IMR-90 (cell line): Measurements from ENCODE around the gene GGCT. TPM values are rescaled to one million over a fixed set of nuclear protein-coding genes. Genes with fewer than 3 reads are reported as not detected.

Source experiments
- ATAC-seq: fragments of 200-7000 bp; cut with Tn5 transposase; 2 replicates; pipeline ENCODE4 v1.9.1; 2020; ENCODE audit warnings: low read depth, mild to moderate bottlenecking, moderate library complexity
- BruUV-seq: library from RNA; stranded (reverse); fragments of 400-500 nt; replicated peaks from 2 replicates; lab custom pipeline; 2021; lab: Mats Ljungman, UMichigan
- CTCF ChIA-PET: fragments of 300-600 bp; formaldehyde crosslinking; extraction: SDS; loops from one replicate; lab custom pipeline; 2021; ENCODE audit warnings: antibody characterized with exemption; lab: Yijun Ruan, JAX
- POLR2A ChIA-PET: fragments of 300-600 bp; sonication (Branson Sonifier 250); formaldehyde crosslinking; loops from one replicate; lab custom pipeline; 2022; ENCODE audit warnings: antibody characterized with exemption; ENCODE audit not compliant: unreplicated experiment; lab: Charles Lee
- DNase-seq: peaks from one replicate; pipeline ENCODE4 v3.0.0; 2013
- H2AFZ ChIP-seq: replicated peaks from 2 replicates; pipeline ENCODE3; 2013; ENCODE audit warnings: low read length, mild to moderate bottlenecking; ENCODE audit not compliant: poor library complexity
- H2AK5ac ChIP-seq: 2 replicates; pipeline ENCODE4 v1.6.1; 2013; ENCODE audit warnings: low read depth, low read length, inconsistent platforms
- H2AK9ac ChIP-seq: replicated peaks from 2 replicates; pipeline ENCODE3; 2013; ENCODE audit warnings: mild to moderate bottlenecking, low read depth, low read length, moderate library complexity; ENCODE audit not compliant: poor library complexity
- H2BK120ac ChIP-seq: 2 replicates; pipeline ENCODE4 v1.6.1; 2013; ENCODE audit warnings: low read depth, low read length, inconsistent platforms
- H2BK15ac ChIP-seq: 3 replicates; pipeline ENCODE4 v1.6.1; 2013; ENCODE audit warnings: low read depth, low read length, inconsistent platforms
- H2BK20ac ChIP-seq: 2 replicates; pipeline ENCODE4 v1.6.1; 2013; ENCODE audit warnings: low read depth, mild to moderate bottlenecking, inconsistent platforms, low read length, moderate library complexity
- H2BK5ac ChIP-seq: 2 replicates; pipeline ENCODE4 v1.6.1; 2013; ENCODE audit warnings: mild to moderate bottlenecking, low read depth, low read length, inconsistent platforms; ENCODE audit not compliant: poor library complexity, severe bottlenecking
- H3K14ac ChIP-seq: replicated peaks from 2 replicates; pipeline ENCODE4 v1.6.1; 2013; ENCODE audit warnings: low read depth, low read length, inconsistent platforms
- H3K18ac ChIP-seq: 2 replicates; pipeline ENCODE4 v1.6.1; 2013; ENCODE audit warnings: low read depth, low read length, control low read depth
- H3K23ac ChIP-seq: 2 replicates; pipeline ENCODE4 v1.6.1; 2013; ENCODE audit warnings: low read depth, low read length, inconsistent platforms
- H3K27ac ChIP-seq: 2 replicates; pipeline ENCODE4 v1.5.1; 2013; ENCODE audit warnings: mild to moderate bottlenecking, control low read depth, low read length; ENCODE audit not compliant: insufficient read depth
- H3K27me3 ChIP-seq: 2 replicates; pipeline ENCODE4 v1.6.1; 2013; ENCODE audit warnings: low read length; ENCODE audit not compliant: control insufficient read depth, insufficient read depth
- H3K36me3 ChIP-seq: 2 replicates; pipeline ENCODE4 v1.6.1; 2013; ENCODE audit warnings: low read length, mixed read lengths; ENCODE audit not compliant: control insufficient read depth, insufficient read depth
- H3K4ac ChIP-seq: 2 replicates; pipeline ENCODE4 v1.6.1; 2013; ENCODE audit warnings: low read depth, low read length, inconsistent platforms
- H3K4me1 ChIP-seq: 2 replicates; pipeline ENCODE4 v1.6.1; 2013; ENCODE audit warnings: low read length, mixed read lengths; ENCODE audit not compliant: control insufficient read depth, insufficient read depth
- H3K4me2 ChIP-seq: 2 replicates; pipeline ENCODE4 v1.6.1; 2013; ENCODE audit warnings: low read depth, mild to moderate bottlenecking, control low read depth, low read length, moderate library complexity
- H3K4me3 ChIP-seq: 2 replicates; pipeline ENCODE4 v1.5.1; 2013; ENCODE audit warnings: low read depth, mild to moderate bottlenecking, control low read depth, low read length, moderate library complexity; ENCODE audit not compliant: insufficient read depth
- H3K56ac ChIP-seq: 2 replicates; pipeline ENCODE4 v1.6.1; 2013; ENCODE audit warnings: low read length, inconsistent platforms; ENCODE audit not compliant: insufficient read depth; ENCODE audit errors: extremely low read depth
- H3K79me1 ChIP-seq, 2 experiments: 2 replicates each; pipeline ENCODE4 v1.6.1; 2013; ENCODE audit warnings: low read length in 2 of 2, inconsistent platforms in 1 of 2, low read depth in 1 of 2
- H3K9ac ChIP-seq: 2 replicates; pipeline ENCODE4 v1.6.1; 2013; ENCODE audit warnings: low read depth, low read length, control low read depth
- H3K9me1 ChIP-seq: 2 replicates; pipeline ENCODE4 v1.6.1; 2013; ENCODE audit warnings: low read length, inconsistent platforms; ENCODE audit not compliant: insufficient read depth
- H3K9me3 ChIP-seq: 2 replicates; pipeline ENCODE4 v1.6.1; 2013; ENCODE audit warnings: low read length; ENCODE audit not compliant: control insufficient read depth, insufficient read depth
- H4K20me1 ChIP-seq: 2 replicates; pipeline ENCODE4 v1.6.1; 2013; ENCODE audit warnings: low read length, inconsistent platforms; ENCODE audit not compliant: insufficient read depth
- H4K5ac ChIP-seq: 2 replicates; pipeline ENCODE4 v1.6.1; 2013; ENCODE audit warnings: mild to moderate bottlenecking, low read depth, low read length, control low read depth
- H4K8ac ChIP-seq, 2 experiments: 2 replicates each; pipeline ENCODE4 v1.6.1; 2013; ENCODE audit warnings: low read depth in 2 of 2, low read length in 2 of 2, control low read depth in 1 of 2, inconsistent platforms in 1 of 2
- H4K91ac ChIP-seq: 2 replicates; pipeline ENCODE4 v1.6.1; 2013; ENCODE audit warnings: low read depth, low read length, inconsistent platforms; ENCODE audit not compliant: insufficient read depth
- BHLHE40 ChIP-seq: fragments of 150-350 bp; IDR thresholded peaks from 2 replicates; pipeline ENCODE4 v1.6.1; 2016; ENCODE audit warnings: mild to moderate bottlenecking, low read depth, low read length
- CEBPB ChIP-seq: IDR thresholded peaks from 2 replicates; pipeline ENCODE4 v1.6.1; 2012; ENCODE audit warnings: low read depth, low read length, improper control_type of control experiment
- CHD1 ChIP-seq: IDR thresholded peaks from 2 replicates; pipeline ENCODE4 v1.6.1; 2012; ENCODE audit warnings: low read depth, low read length, improper control_type of control experiment
- CTCF ChIP-seq: conservative IDR thresholded peaks from 2 replicates; pipeline ENCODE4 v1.5.1; 2012; ENCODE audit warnings: mild to moderate bottlenecking, low read depth, low read length, improper control_type of control experiment
- ELK1 ChIP-seq: fragments of 150-350 bp; IDR thresholded peaks from 2 replicates; pipeline ENCODE4 v1.6.1; 2016; ENCODE audit warnings: low read depth, mild to moderate bottlenecking, low read length, moderate library complexity, borderline replicate concordance
- FOS ChIP-seq: fragments of 150-350 bp; IDR thresholded peaks from 2 replicates; pipeline ENCODE4 v1.6.1; 2016; ENCODE audit warnings: low read depth, low read length
- MAFK ChIP-seq: IDR thresholded peaks from 2 replicates; pipeline ENCODE4 v1.6.1; 2012; ENCODE audit warnings: low read depth, low read length, improper control_type of control experiment
- MAZ ChIP-seq: IDR thresholded peaks from 2 replicates; pipeline ENCODE4 v1.6.1; 2012; ENCODE audit warnings: low read depth, mild to moderate bottlenecking, low read length, improper control_type of control experiment, moderate library complexity, borderline replicate concordance
- MXI1 ChIP-seq: IDR thresholded peaks from 2 replicates; pipeline ENCODE4 v1.6.1; 2012; ENCODE audit warnings: low read depth, mild to moderate bottlenecking, low read length, moderate library complexity, borderline replicate concordance
- NFE2L2 ChIP-seq: fragments of 150-350 bp; IDR thresholded peaks from 2 replicates; pipeline ENCODE4 v1.6.1; 2016; ENCODE audit warnings: low read depth, mild to moderate bottlenecking, low read length
- POLR2A ChIP-seq: IDR thresholded peaks from 2 replicates; pipeline ENCODE4 v1.6.1; 2012; ENCODE audit warnings: mild to moderate bottlenecking, low read depth, low read length
- RAD21 ChIP-seq: IDR thresholded peaks from 2 replicates; pipeline ENCODE4 v1.6.1; 2012; ENCODE audit warnings: low read length, improper control_type of control experiment
- RCOR1 ChIP-seq: IDR thresholded peaks from 2 replicates; pipeline ENCODE4 v1.6.1; 2012; ENCODE audit warnings: mild to moderate bottlenecking, low read length, improper control_type of control experiment; ENCODE audit not compliant: insufficient replicate concordance
- RFX5 ChIP-seq: IDR thresholded peaks from 2 replicates; pipeline ENCODE4 v1.8.0; 2012; ENCODE audit warnings: low read depth, mild to moderate bottlenecking, low read length, moderate library complexity
- SMC3 ChIP-seq: fragments of 150-350 bp; IDR thresholded peaks from 2 replicates; pipeline ENCODE4 v1.6.1; 2016; ENCODE audit warnings: low read depth, mild to moderate bottlenecking, antibody characterized with exemption, low read length, moderate library complexity
- USF2 ChIP-seq: fragments of 150-350 bp; IDR thresholded peaks from 2 replicates; pipeline ENCODE4 v1.6.1; 2017; ENCODE audit warnings: mild to moderate bottlenecking, antibody characterized with exemption, low read length, low read depth
- WGBS, 2 experiments: methylation state at CpG; one replicate each; pipeline versions ENCODE4 v1.1.5 to v1.1.7; 2013; ENCODE audit warnings: missing lambda C conversion rate in 2 of 2; ENCODE audit not compliant: insufficient read length in 1 of 2; ENCODE audit errors: extremely low coverage in 2 of 2; 5-methylcytosine and 5-hydroxymethylcytosine counted together
- dilution Hi-C: fragments of 300-500 bp; cut with HindIII; formaldehyde crosslinking; loops from one replicate; pipeline ENCODE4 v1.14.3; 2018; ENCODE audit warnings: low sequenced_read_pairs; ENCODE audit not compliant: unreplicated experiment
- in situ Hi-C: fragments of 300-500 bp; cut with MboI; formaldehyde crosslinking; loops from 3 replicates; pipeline ENCODE4 v1.14.3; 2019; ENCODE audit warnings: low sequenced_read_pairs, inconsistent platforms, mixed read lengths
- intact Hi-C: fragments of 100-400 bp; cut with micrococcal nuclease; formaldehyde crosslinking; loops from 2 replicates; pipeline ENCODE4 v1.10.0; 2022
- polyA plus RNA-seq, 3 experiments: library from polyadenylated mRNA; depleted of rRNA; stranded (reverse); fragments of >200 nt; gene quantifications; 2 replicates each; pipeline ENCODE4 v1.2.3, GENCODE V29; 2012; ENCODE audit warnings: low replicate concordance in 1 of 3
- total RNA-seq: library from RNA; depleted of rRNA; stranded (reverse); fragments of >200 nt; gene quantifications from 2 replicates; pipeline ENCODE4 v1.2.3, GENCODE V29; 2012

GGCT gene
- total and polyA plus RNA-seq, 2 of the 4 experiments (the other 2 are of a cell fraction), result 12.0 to 18.6 TPM

DNA sequence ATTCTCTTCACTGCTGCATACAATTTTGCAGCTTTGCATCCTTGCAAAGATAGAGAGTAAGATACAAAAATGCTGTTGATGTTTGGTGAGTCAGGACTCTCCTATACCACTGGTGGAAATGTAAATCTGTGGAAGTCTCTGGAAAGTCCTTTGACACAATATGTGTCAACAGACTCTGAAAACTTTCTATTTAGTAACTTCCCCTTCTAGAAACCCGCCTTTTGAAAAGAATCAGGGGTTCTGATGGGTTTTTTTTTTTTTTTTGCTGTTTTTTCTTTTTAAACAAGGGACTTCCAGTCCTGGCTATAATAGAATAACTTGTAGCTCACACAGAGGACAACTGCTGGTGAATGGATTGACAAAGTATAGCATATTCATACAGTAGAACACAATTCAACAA is 42.5 kb downstream of the GGCT start:
- peaks cover 28% of the 10 kb centered on the region for H3K4me1 ChIP-seq
- ChIA-PET CTCF (no interaction called here), POLR2A (no interaction called here)
- dilution Hi-C loops, result no loop called here
- H2BK15ac ChIP-seq, result no peak overlapping the region
- no peak overlapping the region for H3K4ac ChIP-seq
- TF ChIP-seq RCOR1, result no peak
- no peak for TF ChIP-seq FOS
- TF ChIP-seq SMC3, result no peak
- TF ChIP-seq ELK1, result no peak
- TF ChIP-seq MXI1, result no peak
- no peak for TF ChIP-seq RAD21
- no peak for TF ChIP-seq RFX5
- no peak for TF ChIP-seq MAZ
- no peak for TF ChIP-seq CTCF
- TF ChIP-seq MAFK, result no peak
- no peak for TF ChIP-seq USF2
- no peak for TF ChIP-seq CHD1
- TF ChIP-seq NFE2L2, result no peak
- no peak for TF ChIP-seq BHLHE40
- no peak for TF ChIP-seq POLR2A
- TF ChIP-seq CEBPB, result no peak
- H3K27me3 ChIP-seq, result no peaks in the 10 kb centered on the region
- no peak overlapping the region for H2AFZ ChIP-seq
- no TSS peak for BruUV-seq
- H3K23ac ChIP-seq, result no peak overlapping the region
- H4K5ac ChIP-seq, result no peak overlapping the region
- H3K4me2 ChIP-seq, result no peak overlapping the region
- no peak overlapping the region for H2BK120ac ChIP-seq
- H3K14ac ChIP-seq, result no peak overlapping the region
- no peak overlapping the region for H3K56ac ChIP-seq
- H3K9me3 ChIP-seq, result no peaks in the 10 kb centered on the region
- no peak overlapping the region for H4K8ac ChIP-seq
- H3K79me1 ChIP-seq, result peaks cover 5 to 9% of the 10 kb centered on the region in 2 experiments
- H4K20me1 ChIP-seq, result no peaks in the 10 kb centered on the region
- no peak overlapping the region for H2AK9ac ChIP-seq
- peaks cover 7% of the 10 kb centered on the region for H3K9me1 ChIP-seq
- no peak for ATAC-seq
- no peak overlapping the region for H3K9ac ChIP-seq
- H2BK20ac ChIP-seq, result no peak overlapping the region
- H3K36me3 ChIP-seq, result peaks cover 1% of the 10 kb centered on the region; the same call in 1 of the 2 replicates
- in situ Hi-C loops, result no loop called here
- intact Hi-C loops, result no loop called here
- H3K27ac ChIP-seq, result no peak overlapping the region
- no peak overlapping the region for H3K18ac ChIP-seq
- H3K4me3 ChIP-seq, result no peak overlapping the region
- H2AK5ac ChIP-seq, result no peak overlapping the region
- DNase-seq, result no peak
- WGBS, 2 experiments, result no CpG with 5 or more reads among the region's 1 CpG
- no peak overlapping the region for H2BK5ac ChIP-seq
- H4K91ac ChIP-seq, result no peak overlapping the region
